HG02642 (cell line): ENCODE measurements around the gene ARHGAP32.
"Not testable (repeated sequence)": the region's sequence is repeated elsewhere in the genome, so short reads cannot be mapped to it uniquely, and the experiment has no call there.

Experiments
- ATAC-seq: cut with Tn5 transposase; IDR thresholded peaks from one replicate; pipeline ENCODE4 v1.9.1; 2021; ENCODE audit warnings: mild to moderate bottlenecking; ENCODE audit not compliant: unreplicated experiment, poor library complexity

Gene ARHGAP32

DNA sequence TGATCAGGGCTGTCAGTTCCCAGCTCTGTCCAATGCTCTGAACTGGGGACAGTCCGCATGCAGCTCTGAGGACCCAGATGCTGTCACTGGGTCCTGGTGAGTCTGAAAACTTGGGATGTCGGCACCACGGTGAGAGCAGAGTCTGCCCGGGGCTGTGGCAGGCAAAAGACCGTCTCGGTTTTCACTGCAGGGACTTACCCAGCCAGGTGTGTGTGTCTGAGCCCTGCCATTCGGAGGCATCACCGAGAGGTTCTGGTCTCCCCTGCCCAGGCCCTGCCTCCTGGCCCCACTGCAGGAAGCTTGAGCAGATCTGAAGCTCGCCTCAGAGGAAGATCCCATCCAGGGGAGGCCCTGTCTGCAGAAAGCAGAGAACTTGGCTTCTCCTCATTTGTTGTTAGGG is 254.6 kb downstream of the ARHGAP32 start:
- no peak for ATAC-seq

DNA sequence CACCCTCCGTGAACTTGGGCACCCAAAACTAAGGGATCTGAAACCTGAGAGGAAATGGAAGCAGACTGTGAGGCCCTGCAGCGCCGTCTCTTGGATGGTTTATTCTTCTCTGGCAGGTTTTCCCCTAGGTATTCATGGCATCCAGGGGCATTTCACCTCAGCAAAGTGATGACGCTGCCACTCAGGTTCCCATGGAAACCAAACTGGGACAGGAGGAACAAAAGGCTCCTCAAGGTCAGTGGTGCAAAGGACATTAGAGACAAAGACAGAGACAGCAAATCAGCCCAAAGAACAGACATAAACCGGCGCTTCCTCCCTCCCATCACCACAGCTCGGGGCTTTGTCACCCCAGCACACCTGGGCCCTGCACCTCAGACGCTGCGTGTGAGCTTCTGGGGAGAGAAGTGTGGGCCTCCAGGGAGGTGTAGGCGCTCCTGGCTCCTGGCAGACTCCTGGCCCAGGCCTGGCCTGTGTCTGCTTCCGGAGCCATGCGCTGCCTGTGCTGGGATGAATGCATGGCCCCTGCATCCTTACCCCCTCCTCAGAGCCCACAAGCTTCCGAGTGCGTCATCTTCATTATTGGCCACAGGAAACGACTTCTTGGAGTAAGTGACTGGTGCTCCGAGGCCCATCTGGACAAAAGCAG is 255.4 kb downstream of the ARHGAP32 start:
- no peak for ATAC-seq

DNA sequence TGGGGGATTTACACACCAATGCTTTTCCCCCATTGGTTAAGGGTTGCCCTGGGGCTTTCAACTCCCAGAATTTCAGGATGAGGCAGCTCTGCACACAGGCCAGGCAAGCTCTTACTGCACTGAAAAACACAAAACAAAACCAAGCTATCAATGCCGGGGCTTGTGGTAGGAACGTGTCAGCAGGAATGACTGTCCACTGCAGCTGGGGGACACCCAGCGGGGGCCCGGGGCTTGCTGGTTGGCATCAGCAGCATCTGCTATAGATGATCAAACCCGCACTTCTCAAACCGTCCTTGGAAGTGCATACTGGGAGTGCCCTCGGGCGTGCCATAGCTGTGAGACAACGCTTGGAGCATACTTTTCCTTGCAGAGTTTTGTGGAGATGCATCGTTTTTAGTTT is 257.2 kb downstream of the ARHGAP32 start:
- ATAC-seq, result no peak

DNA sequence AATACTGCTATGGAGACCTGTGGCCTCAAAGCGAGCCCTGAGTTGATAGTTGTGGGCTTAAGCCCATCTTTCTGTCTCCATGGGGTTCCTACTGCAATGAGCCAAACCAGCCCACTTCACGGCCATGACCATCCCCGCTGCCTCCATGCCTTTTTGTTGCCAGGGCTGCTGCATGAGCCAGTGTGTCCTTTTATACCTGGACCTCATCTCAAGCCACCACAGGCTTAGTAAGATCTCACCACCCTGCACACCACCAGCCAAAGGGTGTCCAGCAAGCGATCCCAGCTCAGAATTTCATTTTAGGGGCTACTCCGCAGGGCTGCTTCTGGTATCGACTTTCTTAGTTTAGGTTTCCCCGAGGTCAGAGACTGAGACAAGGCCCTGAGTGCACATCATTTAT is 257.8 kb downstream of the ARHGAP32 start:
- ATAC-seq, result no peak

DNA sequence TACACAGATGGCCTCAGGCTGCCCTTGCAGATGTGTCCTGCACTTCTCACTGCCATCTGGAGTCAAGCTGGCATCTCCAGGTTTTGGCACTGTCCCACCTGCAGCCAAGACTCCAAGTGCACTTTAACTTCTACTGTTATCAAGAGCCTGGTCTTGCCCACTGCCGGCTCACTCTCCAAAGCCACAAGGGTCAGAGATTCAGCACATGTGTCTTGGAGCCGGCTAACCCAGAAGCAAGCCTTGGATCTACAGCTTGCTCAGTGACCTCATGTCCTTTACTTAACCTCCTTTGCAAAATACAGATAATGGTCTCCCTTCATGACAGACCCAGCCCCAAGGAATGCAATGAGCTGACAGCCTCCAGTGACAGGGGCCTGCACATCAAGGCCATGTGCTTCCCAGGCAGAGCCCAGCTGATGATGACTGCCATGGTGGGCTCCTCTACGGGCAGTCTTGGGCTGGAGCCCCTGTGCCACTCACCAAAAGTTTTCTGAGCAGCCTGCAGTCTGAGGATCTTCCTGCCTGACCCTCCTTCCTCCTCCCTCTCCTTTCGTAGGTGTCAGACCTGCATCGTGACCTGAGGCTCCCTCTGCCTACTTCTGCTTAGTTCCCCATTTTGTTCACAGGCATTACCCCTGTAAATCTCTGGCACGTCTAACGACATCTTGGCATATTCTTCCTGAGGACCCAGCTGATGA is 258.5 kb downstream of the ARHGAP32 start:
- no peak for ATAC-seq

DNA sequence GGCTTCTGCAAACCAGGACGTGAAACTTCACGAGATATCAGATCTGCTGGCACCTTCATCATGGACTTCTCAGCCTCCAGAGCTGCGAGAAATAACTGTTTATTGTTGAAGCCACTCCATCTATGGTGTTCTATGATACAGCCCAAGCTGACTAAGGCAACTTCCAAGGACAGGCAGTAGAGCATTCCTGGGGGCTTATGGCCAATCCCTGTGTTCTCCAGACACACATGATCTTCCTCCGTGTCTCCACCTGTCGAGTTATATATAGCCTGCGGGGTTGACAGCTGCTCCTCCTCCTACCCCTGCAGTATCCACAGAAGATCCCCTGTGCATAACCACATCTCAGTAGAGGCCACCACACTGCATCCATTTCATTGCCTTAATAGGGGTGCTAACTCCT is 260.5 kb downstream of the ARHGAP32 start:
- ATAC-seq, result no peak

DNA sequence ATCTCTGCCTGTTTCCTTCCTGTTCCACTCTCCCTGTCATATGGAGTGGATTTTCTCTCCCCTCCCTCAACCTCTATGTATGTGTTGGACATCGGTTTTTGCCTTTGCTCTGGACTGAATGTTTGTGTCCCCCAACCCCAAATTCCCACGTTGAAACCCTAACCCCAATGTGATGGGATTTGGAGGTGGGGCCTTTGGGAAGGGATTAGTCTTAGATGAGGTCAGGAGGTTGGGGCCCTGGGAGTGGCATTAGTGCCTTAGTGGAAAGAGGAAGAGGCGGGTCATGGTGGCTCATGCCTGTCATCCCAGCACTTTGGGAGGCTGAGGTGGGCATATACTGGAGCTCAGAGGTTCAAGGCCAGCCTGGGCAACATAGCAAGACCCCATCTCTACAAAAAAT is 261.1 kb downstream of the ARHGAP32 start:
- no peak for ATAC-seq

DNA sequence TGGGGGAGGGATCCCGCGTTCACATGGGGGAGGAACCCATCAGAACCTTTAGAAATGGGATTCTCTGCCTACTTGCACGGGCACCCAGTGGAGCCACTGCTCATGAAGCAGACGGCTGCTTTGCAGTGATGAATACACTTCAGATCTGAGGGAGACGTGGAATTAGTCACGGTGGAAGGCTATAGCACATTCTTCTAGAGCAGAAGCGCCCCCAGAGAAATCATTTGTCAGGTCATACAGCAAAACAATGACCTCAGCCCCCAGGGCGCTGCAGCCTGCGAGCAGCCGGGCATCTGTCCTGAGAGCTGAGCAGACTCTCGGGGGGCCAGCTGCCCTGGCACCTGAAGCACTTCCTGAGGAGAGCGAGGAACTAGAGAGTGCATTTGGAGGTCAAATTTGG is 262.1 kb downstream of the ARHGAP32 start:
- no peak for ATAC-seq

DNA sequence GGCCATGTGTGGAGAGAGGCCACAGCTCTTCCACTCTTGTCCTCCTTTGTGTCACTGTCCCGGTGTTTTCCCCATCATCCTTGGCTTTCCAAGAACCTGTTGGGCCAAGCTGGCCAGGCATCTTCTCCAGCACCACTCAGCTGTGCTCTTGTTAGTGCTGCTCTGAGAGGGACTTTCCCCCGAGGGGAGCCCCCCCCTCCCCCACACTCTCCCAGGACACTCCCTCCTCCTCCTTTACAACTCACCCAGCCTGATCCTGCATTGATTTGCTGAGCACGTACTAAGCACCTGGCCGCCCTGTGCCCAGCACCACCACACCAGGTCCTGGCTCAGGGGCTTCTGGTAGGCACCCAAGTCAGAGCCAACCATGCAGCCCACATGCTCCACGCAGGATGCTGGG is 262.7 kb downstream of the ARHGAP32 start:
- ATAC-seq, result no peak

DNA sequence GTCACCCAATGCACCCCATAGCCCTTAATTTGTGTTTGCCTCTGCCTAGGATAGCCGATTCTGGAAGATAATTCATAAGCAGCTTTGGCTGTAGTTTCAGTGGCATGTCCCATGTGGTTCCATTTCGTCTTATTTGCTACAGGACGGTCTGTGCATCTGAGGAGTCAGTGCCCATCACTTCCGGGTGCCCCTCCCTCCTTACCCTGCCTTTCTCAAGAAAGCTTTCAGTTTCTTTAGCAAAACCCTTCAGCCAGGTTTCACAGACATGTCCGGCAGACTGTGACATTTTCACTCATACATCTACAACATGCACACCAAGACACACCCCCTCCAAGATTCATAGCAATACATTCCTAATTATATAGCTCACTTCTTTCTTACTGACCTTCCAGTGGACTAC is 263.7 kb downstream of the ARHGAP32 start:
- ATAC-seq, result peak; percentile 94

DNA sequence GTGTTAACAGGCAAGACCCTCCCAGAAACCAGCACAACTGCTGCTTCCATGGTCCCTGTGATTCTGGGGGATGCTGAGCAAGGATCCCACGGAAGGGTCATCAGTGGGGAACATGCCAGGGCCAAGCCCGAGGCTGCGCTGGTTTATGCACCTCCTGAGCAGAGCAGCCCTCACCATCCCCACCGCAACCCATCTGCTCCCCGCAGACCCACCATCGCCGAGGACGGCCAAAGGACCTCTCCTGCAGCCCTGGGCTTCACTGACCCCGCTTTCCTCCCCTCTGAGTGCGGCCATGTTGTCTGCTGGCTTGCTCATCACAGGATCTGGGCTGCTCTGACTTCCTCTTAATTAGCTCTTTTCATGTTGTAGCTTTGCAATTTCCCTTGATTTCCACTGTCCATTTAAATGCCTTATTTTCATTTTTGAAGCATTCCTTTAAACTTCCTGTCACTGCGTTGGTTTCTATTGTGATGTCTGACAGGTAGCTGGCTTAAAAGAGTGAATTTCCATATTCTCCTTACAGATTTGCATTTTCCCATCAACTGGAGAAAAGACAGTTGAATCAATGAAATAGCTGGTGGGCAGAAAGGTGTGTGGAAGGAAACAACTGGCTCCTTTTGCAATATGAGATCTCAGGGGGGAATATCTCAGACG is 264.3 kb downstream of the ARHGAP32 start:
- no peak for ATAC-seq

DNA sequence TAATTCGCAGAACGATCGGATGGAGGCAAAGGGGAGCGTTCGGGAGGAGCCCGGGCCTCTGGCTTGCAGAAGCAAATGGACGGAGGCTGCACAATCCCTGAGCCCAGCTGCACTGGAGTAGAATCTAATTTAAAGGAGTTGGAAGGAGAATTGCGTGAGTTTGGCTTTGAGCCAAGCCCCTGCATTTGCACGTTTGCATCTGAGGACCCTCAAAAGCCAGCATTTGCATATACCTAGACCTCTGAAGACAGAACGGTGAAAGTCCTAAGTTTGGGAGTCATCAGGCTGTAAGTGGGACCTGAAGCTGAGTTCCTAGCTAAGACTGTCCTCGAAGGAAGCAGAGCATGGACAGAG is 265.0 kb downstream of the ARHGAP32 start:
- ATAC-seq, result no peak

DNA sequence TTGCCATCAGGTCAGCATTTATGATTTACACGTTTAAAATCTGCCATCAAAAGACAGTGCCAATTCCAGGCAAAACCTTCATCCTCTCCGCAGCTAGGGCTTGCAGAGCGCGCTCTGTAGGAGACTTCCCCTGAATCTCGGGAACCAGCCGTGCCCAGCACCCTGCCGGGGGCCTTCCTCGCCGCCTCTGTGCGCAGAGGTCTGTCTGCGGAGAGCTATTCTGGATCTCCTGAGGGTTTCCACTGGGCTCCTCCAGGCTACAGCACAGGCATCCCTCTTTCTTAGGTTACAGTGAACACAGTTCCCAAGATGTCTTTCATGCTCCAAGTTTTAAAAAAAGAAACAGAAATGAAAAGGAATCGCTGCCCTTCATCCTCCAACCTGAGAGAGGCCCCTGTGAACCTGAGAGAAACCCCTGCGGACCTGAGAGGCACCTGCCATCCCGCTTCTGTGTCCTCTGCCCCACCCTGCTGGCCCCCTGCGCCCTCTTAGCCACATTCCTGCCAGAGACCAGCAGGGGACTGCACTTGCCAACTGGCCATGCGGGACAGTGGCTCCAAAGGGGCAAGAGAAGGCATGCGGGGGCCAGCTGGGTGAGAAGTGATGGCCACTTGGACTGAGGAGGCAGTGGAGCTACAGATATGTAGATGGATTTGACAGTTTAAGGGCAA is 265.6 kb downstream of the ARHGAP32 start:
- ATAC-seq, result no peak

DNA sequence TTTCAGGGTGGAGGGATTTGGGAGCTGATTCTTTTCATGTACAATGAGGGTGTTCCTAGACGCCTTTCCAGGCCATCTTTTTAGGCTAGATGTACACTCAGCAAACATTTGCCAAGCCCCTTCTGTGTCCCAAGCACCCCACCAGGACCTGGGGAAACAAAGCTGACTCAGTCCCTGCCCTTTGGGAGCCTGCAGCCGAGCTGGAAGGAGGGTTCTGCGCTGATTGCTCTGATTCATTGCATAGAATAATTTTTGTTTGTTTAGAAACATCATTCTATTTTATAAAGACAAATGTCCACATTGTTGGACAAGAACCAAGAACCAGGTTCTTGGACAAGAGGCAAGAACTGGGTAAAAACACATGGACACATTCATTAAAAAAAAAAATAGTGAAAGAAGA is 266.1 kb downstream of the ARHGAP32 start:
- no peak for ATAC-seq

DNA sequence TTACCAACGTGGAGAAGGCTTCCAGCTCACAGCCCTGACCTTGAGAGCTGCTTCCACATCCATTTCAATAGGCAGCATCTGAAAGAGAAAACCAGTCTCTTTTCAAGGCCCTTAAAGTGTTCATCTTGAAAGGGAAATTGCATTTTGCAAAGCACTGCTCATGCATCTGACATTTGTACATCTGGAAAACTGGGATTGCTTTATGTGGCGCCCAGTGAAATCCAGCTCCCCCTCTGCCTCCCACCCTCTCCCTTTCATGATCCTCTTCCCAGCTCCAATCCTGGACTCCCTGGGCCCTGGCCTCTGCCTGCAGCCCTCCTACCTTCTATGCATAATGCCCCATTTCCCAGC is 266.9 kb downstream of the ARHGAP32 start:
- no peak for ATAC-seq

DNA sequence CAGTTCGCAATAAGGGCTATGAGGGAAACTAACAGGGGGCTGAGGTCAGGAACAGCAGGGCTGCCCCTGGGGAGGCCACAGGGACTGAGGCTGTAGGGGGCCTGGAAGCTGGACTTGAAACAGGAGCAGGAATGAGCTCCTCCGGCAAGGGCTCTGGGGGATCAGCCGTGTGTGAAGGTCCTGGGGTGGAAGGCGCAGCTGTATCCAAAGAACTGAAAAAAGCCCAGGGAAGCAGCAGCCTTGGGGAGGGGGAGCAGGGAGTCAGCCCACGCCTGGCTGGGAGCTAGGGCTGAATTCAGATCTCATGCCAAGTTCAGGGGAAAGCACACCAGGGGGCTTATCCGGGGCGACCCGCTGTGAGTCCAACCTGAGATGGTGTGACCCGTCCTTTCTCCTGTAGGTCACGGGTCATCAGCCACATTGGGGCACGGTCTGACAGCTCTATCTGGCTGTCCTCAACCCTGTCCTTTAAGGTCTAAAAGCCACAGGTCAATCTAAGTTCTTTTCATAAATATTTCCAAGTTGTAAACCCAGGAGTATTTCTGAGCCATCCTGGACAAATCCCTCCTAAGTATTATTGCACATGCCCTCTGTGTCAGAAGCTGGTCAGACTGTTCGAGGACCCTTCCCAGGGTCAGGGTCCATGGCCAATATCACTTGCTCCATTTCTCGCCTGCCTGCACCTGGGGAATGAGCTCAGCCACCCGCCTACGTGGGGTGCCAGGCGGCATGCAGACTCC is 267.4 kb downstream of the ARHGAP32 start:
- ATAC-seq, result no peak

DNA sequence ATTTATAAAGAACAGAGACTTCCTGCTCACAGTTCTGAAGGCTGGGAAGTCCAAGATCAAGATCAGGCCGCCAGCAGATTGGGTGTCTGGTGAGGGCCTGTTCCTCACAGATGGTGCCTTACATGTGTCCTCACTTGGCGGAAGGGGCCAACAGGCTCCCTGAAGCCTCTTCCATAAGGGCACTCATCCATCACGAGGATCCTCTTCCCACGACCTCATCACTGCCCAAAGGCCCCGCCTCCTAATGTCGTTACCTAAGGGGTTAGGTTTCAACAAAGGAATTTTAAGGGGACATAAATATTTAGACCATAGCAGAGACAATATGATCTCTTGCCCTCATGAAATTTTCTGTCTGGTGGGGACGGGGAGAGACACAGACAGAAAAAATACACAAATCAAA is 268.0 kb downstream of the ARHGAP32 start:
- no peak for ATAC-seq

DNA sequence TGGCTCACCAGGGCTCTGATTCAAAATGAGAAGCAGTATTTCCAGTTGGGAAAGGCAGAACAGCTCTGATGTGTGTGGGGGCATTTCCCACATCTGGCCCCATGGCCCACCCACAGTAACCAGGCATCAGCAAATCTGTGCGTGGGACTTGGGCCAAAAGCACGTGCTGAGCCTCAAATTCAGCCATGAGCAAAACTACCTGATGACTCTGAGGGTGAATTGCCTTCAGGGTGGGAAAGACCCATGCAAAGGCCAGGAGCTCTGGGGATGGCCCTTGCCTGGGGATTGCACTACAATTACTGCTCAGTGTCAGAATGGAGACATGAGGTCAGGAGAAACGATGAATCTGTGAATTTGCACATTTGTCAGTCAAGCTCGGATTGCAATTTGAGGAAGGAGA is 270.3 kb downstream of the ARHGAP32 start:
- no peak for ATAC-seq

DNA sequence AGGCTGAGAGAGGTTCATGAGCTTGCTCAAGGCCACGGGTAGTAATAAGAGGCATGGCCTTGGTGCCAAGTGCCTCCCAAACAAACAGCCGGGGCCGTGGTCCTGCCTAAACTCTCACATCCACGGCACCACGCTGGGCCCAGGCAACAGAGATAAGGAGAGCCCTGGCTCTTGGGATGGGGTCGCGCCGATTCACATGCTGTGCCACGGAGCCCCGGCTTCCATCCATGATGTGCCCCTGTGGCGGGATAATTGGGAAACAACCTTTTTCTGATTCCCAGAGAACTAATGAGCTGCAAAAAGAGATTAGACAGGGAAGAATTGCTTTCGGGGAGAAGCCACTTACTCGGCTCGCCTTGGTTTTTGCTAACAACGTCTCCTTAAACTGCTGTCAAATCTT is 271.5 kb downstream of the ARHGAP32 start:
- ATAC-seq, result no peak

DNA sequence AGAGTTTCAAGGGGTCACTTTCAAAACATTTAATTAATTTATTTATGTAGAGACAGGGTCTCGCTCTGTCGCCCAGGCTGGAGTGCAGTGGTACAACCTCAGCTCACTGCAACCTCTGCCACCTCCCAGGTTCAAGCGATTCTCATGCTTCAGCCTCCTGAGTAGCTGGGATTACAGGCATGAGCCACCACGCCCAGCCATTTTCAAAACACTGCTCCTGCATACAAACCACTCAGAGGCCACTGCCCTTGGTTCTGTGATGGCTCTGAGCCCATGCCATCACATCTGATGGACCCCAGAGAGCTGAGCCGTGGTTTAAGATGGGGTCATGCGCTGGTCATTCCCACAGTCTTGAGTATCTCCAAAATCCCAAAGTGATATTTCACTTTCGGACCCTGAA is 272.5 kb downstream of the ARHGAP32 start:
- not testable (repeated sequence) for ATAC-seq

DNA sequence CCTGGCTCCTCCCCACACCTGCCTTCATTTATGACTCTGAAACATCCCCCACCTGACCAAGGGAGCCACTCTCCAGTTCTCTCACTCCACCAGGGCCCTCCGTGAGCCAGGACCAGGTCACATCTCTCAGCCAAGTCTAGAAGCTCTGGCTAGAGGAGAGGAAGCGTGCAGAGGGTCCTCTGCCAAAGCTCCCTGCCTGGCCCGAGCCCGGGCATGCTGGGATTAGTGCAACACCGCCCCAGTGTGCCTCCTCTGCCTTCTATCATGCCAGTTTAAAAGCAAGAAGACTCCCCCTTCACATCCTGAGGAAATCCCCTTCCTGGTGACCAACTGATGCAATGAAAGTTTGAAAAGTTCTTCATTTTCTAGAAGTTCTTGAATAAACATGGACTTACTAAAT is 272.9 kb downstream of the ARHGAP32 start:
- no peak for ATAC-seq
